Motor neuron (in vitro differentiated cells): ENCODE data around the gene NCKAP5. TPM values are rescaled to one million over a fixed set of nuclear protein-coding genes. Genes with fewer than 3 reads are reported as not detected.

Experiments
- ATAC-seq, 8 experiments: fragments of 200-7000 bp; cut with Tn5 transposase; replicated peaks in 6 of 8; 2 replicates each; pipeline ENCODE4 v1.8.0; 2021; ENCODE audit warnings: mild to moderate bottlenecking in 8 of 8, moderate library complexity in 8 of 8
- H3K27ac ChIP-seq, 2 donors: fragments of 250-450 bp; sonication (Bioruptor Pico); 2 replicates each; pipeline ENCODE4 v1.9.0; 2021; ENCODE audit warnings: antibody characterized with exemption in 2 of 2, mild to moderate bottlenecking in 2 of 2, moderate library complexity in 1 of 2
- H3K4me1 ChIP-seq, 2 donors: fragments of 250-450 bp; sonication (Bioruptor Pico); replicated peaks in 1 of 2; 2 replicates each; pipeline ENCODE4 v1.6.1; 2021; ENCODE audit warnings: antibody characterized with exemption in 2 of 2, mild to moderate bottlenecking in 2 of 2, moderate library complexity in 1 of 2
- H3K4me3 ChIP-seq, 5 donors: fragments of 250-450 bp; sonication (Bioruptor Pico); 2 replicates each; pipeline ENCODE4 v1.9.0; 2021; ENCODE audit warnings: antibody characterized with exemption in 5 of 5, mild to moderate bottlenecking in 5 of 5, moderate library complexity in 4 of 5
- WGBS, 10 experiments: fragments of 450-650 bp; shearing (Covaris generic); methylation state at CpG; one replicate each; pipeline ENCODE4 v1.0.0; 2022; 5-methylcytosine and 5-hydroxymethylcytosine counted together
- in situ Hi-C, 9 experiments: fragments of 400-800 bp; cut with MboI; loops; one replicate each; pipeline ENCODE4 v1.15.0; 2021; ENCODE audit warnings: low sequenced_read_pairs in 9 of 9, low pct_unique_long_range_greater_than_20kb in 2 of 9; ENCODE audit not compliant: unreplicated experiment in 9 of 9
- total RNA-seq, 8 experiments: library from RNA; unstranded; fragments of 300-600 nt; gene quantifications; 2 replicates each; pipeline versions ENCODE4 v1.2.3 to v1.2.4, GENCODE V29; 2022

Gene NCKAP5
- total RNA-seq, 8 experiments from 2014 or later, result 0.66 to 16.2 (median 5.9) TPM

GRCh38 chr2:133456971-133457370 lies 111.3 kb downstream of the NCKAP5 start:
- Histone ChIP-seq H3K4me1 (no peaks in the 10 kb centered on the region), H3K4me3 (no peak overlapping the region), H3K27ac (no peak overlapping the region)
- in situ Hi-C loops, result no loop called here
- WGBS, 10 experiments, result 57 to 100% (median 83%) methylated on average over 1 to 3 of the region's 3 CpGs; no CpG with 5 or more reads in 1 of the 10 experiments
- no peak for ATAC-seq

- no peak for ATAC-seq
- in situ Hi-C loops, result no loop called here
These were observed 112.1 kb downstream of the NCKAP5 start for GRCh38 chr2:133456156-133456555.

GRCh38 chr2:133453032-133453431 lies 115.2 kb downstream of the NCKAP5 start:
- no peak for ATAC-seq
- no peak overlapping the region for H3K4me3 ChIP-seq
- no peaks in the 10 kb centered on the region for H3K4me1 ChIP-seq
- 43 to 100% (median 88%) methylated on average over 1 of the region's 1 CpG; no CpG with 5 or more reads in 1 of the 10 experiments for WGBS, 10 experiments
- in situ Hi-C loops, result no loop called here
- H3K27ac ChIP-seq, result no peak overlapping the region

More at GRCh38 chr2:133456156-133456555, 112.1 kb downstream of the NCKAP5 start:
- Histone ChIP-seq H3K27ac (no peak overlapping the region), H3K4me3 (no peak overlapping the region), H3K4me1 (no peaks in the 10 kb centered on the region)
- 31 to 100% (median 69%) methylated on average over 1 to 5 of the region's 5 CpGs; no CpG with 5 or more reads in 2 of the 10 experiments for WGBS, 10 experiments

- WGBS, 10 experiments, result 80 to 100% (median 92%) methylated on average over 1 to 2 of the region's 2 CpGs; no CpG with 5 or more reads in 5 of the 10 experiments
- no peak overlapping the region for H3K27ac ChIP-seq
These were observed 115.7 kb downstream of the NCKAP5 start for GRCh38 chr2:133452583-133452982.

GRCh38 chr2:133452146-133452545 lies 116.1 kb downstream of the NCKAP5 start:
- ATAC-seq, result no peak
- H3K27ac ChIP-seq, result no peak overlapping the region
- H3K4me3 ChIP-seq, result no peak overlapping the region
- H3K4me1 ChIP-seq, result no peaks in the 10 kb centered on the region
- in situ Hi-C loops, result no loop called here

More at GRCh38 chr2:133452583-133452982, 115.7 kb downstream of the NCKAP5 start:
- in situ Hi-C loops, result no loop called here
- H3K4me1 ChIP-seq, result no peaks in the 10 kb centered on the region
- peak in 2 of 8 experiments; percentile 34 to 74 for ATAC-seq
- H3K4me3 ChIP-seq, result no peak overlapping the region

- 70 to 100% (median 86%) methylated on average over 2 to 5 of the region's 5 CpGs; no CpG with 5 or more reads in 1 of the 10 experiments for WGBS, 10 experiments
These were observed 120.1 kb downstream of the NCKAP5 start for GRCh38 chr2:133448195-133448594.

GRCh38 chr2:133447303-133447702 lies 121.0 kb downstream of the NCKAP5 start:
- ATAC-seq, result no peak
- 40 to 100% (median 83%) methylated on average over 1 to 4 of the region's 5 CpGs; no CpG with 5 or more reads in 1 of the 10 experiments for WGBS, 10 experiments
- Histone ChIP-seq H3K27ac (no peak overlapping the region), H3K4me3 (no peak overlapping the region), H3K4me1 (no peaks in the 10 kb centered on the region)
- in situ Hi-C loops, result no loop called here

More at GRCh38 chr2:133448195-133448594, 120.1 kb downstream of the NCKAP5 start:
- Histone ChIP-seq H3K4me3 (no peak overlapping the region), H3K27ac (no peak overlapping the region), H3K4me1 (no peaks in the 10 kb centered on the region)
- no peak for ATAC-seq
- in situ Hi-C loops, result no loop called here

- no peak overlapping the region for H3K4me3 ChIP-seq
- ATAC-seq, result no peak
- 27 to 80% (median 60%) methylated on average over 1 to 3 of the region's 3 CpGs; no CpG with 5 or more reads in 3 of the 10 experiments for WGBS, 10 experiments
- no peak overlapping the region for H3K27ac ChIP-seq
- H3K4me1 ChIP-seq, result peaks cover 2 to 5% of the 10 kb centered on the region in 2 donors
- in situ Hi-C loops, result no loop called here
These were observed 123.8 kb downstream of the NCKAP5 start for GRCh38 chr2:133444465-133444864.

- Histone ChIP-seq H3K27ac (no peak overlapping the region), H3K4me1 (peaks cover 5 to 7% of the 10 kb centered on the region in 2 donors), H3K4me3 (no peak overlapping the region)
- no peak for ATAC-seq
- in situ Hi-C loops, result no loop called here
- 40 to 100% (median 67%) methylated on average over 1 of the region's 2 CpGs; no CpG with 5 or more reads in 7 of the 10 experiments for WGBS, 10 experiments
These were observed 125.9 kb downstream of the NCKAP5 start for GRCh38 chr2:133442393-133442792.

- Histone ChIP-seq H3K4me3 (no peak overlapping the region), H3K27ac (no peak overlapping the region), H3K4me1 (peaks cover 5 to 7% of the 10 kb centered on the region in 2 donors)
- ATAC-seq, result no peak
- in situ Hi-C loops, result no loop called here
These were observed 128.7 kb downstream of the NCKAP5 start for GRCh38 chr2:133439565-133439920.

- no peak overlapping the region for H3K4me3 ChIP-seq
- 0 to 78% (median 66%) methylated on average over 1 to 4 of the region's 4 CpGs for WGBS, 10 experiments
- H3K27ac ChIP-seq, result no peak overlapping the region
- in situ Hi-C loops, result no loop called here
- H3K4me1 ChIP-seq, result peaks cover 5 to 7% of the 10 kb centered on the region in 2 donors
- peak in 1 of 8 experiments; percentile 52 for ATAC-seq
These were observed 129.3 kb downstream of the NCKAP5 start for GRCh38 chr2:133438848-133439564.

- ATAC-seq, result no peak
- in situ Hi-C loops, result no loop called here
These were observed 130.2 kb downstream of the NCKAP5 start for GRCh38 chr2:133438026-133438425.

GRCh38 chr2:133437492-133437891 lies 130.8 kb downstream of the NCKAP5 start:
- in situ Hi-C loops, result no loop called here
- Histone ChIP-seq H3K27ac (no peak overlapping the region), H3K4me3 (no peak overlapping the region), H3K4me1 (peaks cover 5 to 7% of the 10 kb centered on the region in 2 donors)
- ATAC-seq, result peak in 2 of 8 experiments; percentile 24 to 57
- 17 to 80% (median 61%) methylated on average over 1 to 3 of the region's 3 CpGs; no CpG with 5 or more reads in 2 of the 10 experiments for WGBS, 10 experiments

More at GRCh38 chr2:133438026-133438425, 130.2 kb downstream of the NCKAP5 start:
- H3K27ac ChIP-seq, result no peak overlapping the region
- no peak overlapping the region for H3K4me3 ChIP-seq
- peaks cover 5 to 7% of the 10 kb centered on the region in 2 donors for H3K4me1 ChIP-seq
